Measurements from ENCODE around the gene MPZ.
"Not testable (repeated sequence)": the region's sequence is repeated elsewhere in the genome, so short reads cannot be mapped to it uniquely, and the experiment has no call there.

MPZ gene

DNA sequence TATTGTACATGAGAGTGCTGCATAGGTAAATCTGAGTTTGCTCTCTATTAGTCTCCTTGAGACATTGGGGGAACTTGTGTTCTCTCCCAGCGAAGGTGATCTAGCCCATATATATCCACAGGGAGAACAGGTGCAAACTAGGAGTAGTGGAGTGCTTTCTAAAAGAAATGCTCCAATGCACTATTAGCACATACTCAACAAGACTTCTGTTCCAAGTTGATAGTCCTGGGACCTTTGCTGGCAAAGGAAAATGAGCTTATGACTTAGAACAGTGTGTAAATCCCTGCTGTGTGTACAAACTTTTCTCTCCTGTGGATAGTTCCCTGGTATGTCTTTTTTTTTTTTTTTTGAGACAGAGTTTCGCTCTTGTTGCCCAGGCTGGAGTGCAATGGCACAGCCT is 32.4 kb upstream of the MPZ start:
- Histone ChIP-seq H3K27ac (no peak overlapping the region), H3K27me3 (no peaks in the 10 kb centered on the region), H3K9me3 (no peaks in the 10 kb centered on the region), H3K4me1 (no peaks in the 10 kb centered on the region), H3K36me3 (peaks cover 35 to 67% (median 41%) of the 10 kb centered on the region in 3 donors), H3K4me3 (no peak overlapping the region)
- no peak for DNase-seq
- TF ChIP-seq, protein P1, sequence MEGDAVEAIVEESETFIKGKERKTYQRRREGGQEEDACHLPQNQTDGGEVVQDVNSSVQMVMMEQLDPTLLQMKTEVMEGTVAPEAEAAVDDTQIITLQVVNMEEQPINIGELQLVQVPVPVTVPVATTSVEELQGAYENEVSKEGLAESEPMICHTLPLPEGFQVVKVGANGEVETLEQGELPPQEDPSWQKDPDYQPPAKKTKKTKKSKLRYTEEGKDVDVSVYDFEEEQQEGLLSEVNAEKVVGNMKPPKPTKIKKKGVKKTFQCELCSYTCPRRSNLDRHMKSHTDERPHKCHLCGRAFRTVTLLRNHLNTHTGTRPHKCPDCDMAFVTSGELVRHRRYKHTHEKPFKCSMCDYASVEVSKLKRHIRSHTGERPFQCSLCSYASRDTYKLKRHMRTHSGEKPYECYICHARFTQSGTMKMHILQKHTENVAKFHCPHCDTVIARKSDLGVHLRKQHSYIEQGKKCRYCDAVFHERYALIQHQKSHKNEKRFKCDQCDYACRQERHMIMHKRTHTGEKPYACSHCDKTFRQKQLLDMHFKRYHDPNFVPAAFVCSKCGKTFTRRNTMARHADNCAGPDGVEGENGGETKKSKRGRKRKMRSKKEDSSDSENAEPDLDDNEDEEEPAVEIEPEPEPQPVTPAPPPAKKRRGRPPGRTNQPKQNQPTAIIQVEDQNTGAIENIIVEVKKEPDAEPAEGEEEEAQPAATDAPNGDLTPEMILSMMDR (IDR thresholded peaks at IDR 0.05): no peak
- intact Hi-C loops (cut with DNase I; ENCODE audit: low total_unique reads): loop anchor here (5.0 kb wide), 1 partner anchor 580 kb away; no protein-coding TSS in a partner anchor

DNA sequence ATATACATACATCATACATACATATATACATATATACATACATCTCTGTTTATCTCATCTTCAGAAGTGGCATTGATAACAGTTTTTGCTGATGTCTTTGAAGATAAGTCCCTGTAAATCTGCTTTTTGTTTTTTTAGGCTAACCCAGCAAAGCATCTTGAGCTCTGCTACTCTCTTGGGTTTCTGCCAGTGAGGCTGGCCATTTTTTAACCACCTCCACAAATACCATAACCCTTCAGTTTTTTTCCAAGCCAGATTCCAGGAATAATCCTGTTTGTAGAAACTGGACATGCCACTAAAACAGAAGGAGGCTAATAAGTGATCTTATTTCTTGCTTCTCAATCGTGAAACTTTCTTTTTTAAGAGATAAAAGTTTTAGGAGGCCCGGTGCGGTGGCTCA is 26.0 kb upstream of the MPZ start:
- no peaks in the 10 kb centered on the region for H3K9me3 ChIP-seq
- no peak overlapping the region for H3K27ac ChIP-seq
- TF ChIP-seq, protein P1 (IDR thresholded peaks at IDR 0.05): no peak
- no peaks in the 10 kb centered on the region for H3K4me1 ChIP-seq
- intact Hi-C loops (cut with DNase I; ENCODE audit: low total_unique reads): no loop called here
- DNase-seq: no peak
- peaks cover 42 to 72% (median 49%) of the 10 kb centered on the region in 3 donors for H3K36me3 ChIP-seq
- no peaks in the 10 kb centered on the region for H3K27me3 ChIP-seq
- H3K4me3 ChIP-seq: no peak overlapping the region

DNA sequence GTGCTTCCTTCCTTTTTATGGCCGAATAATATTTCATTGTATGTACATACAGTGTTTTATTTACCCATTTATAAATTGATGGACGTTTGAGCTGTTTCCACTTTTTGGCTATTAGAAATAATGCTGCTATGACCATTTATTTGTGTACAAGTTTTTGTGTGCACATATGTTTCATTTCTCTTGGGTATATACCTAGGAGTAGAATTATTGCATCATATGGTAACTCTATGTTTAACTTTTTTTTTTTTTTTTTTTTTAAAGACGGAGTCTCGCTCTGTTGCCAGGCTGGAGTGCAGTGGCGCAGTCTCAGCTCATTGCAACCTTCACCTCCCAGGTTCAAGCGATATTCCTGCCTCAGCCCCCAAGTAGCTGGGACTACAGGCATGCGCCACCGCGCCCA is 23.4 kb upstream of the MPZ start:
- Histone ChIP-seq H3K4me1 (no peaks in the 10 kb centered on the region), H3K9me3 (no peaks in the 10 kb centered on the region), H3K27ac (no peak overlapping the region), H3K27me3 (no peaks in the 10 kb centered on the region), H3K36me3 (peaks cover 53 to 78% (median 65%) of the 10 kb centered on the region in 3 donors), H3K4me3 (no peak overlapping the region)
- TF ChIP-seq, protein P1 (IDR thresholded peaks at IDR 0.05): no peak
- intact Hi-C loops (cut with DNase I; ENCODE audit: low total_unique reads): no loop called here
- no peak for DNase-seq

DNA sequence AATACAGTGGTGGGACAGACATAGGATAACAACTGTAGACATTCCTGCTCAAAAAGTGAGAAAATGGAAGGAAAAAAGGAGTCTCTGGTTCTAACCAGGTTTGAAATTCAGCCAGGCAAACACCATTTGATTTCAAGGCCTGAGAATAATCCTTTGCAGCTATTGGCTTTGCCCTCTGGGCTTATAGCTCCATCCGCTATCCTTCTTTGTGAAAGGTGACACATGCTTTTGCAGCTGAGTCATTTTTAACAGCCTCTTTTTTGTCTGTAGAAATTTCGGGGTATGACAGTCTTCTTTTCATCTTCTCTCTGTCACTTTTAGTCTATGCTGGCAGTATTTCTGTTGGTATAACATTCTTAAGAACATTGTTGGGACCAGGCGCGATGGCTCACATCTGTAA is 20.6 kb upstream of the MPZ start:
- no peak overlapping the region for H3K4me3 ChIP-seq
- TF ChIP-seq, protein P1 (IDR thresholded peaks at IDR 0.05): no peak
- no peaks in the 10 kb centered on the region for H3K4me1 ChIP-seq
- intact Hi-C loops (cut with DNase I; ENCODE audit: low total_unique reads): no loop called here
- no peaks in the 10 kb centered on the region for H3K27me3 ChIP-seq
- H3K27ac ChIP-seq: no peak overlapping the region
- H3K9me3 ChIP-seq: no peaks in the 10 kb centered on the region
- no peak for DNase-seq
- H3K36me3 ChIP-seq: peaks cover 75 to 94% (median 81%) of the 10 kb centered on the region in 3 donors

DNA sequence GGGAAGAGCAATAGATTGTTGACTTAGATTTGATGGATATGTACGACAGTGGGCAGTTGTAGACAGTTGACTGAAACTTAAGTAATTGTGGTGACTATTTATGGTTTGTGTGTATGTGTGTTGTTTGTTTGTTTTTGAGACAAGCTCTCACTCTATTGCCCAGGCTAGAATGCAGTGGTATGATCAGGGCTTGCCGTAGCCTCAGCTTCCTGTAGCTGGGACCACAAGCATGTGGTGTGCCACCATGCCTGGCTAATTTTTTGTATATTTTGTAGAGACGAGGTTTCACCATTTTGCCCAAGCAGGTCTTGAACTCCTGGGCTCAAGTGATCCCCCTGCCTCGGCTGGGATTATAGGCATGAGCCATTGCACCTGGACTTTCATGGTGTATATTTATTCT is 14.3 kb upstream of the MPZ start:
- TF ChIP-seq, protein P1 (IDR thresholded peaks at IDR 0.05): no peak
- Histone ChIP-seq H3K27me3 (no peaks in the 10 kb centered on the region), H3K27ac (no peak overlapping the region), H3K4me1 (no peaks in the 10 kb centered on the region), H3K9me3 (no peaks in the 10 kb centered on the region), H3K36me3 (peaks cover 39 to 66% (median 57%) of the 10 kb centered on the region in 3 donors), H3K4me3 (no peak overlapping the region)
- intact Hi-C loops (cut with DNase I; ENCODE audit: low total_unique reads): no loop called here
- DNase-seq: no peak

DNA sequence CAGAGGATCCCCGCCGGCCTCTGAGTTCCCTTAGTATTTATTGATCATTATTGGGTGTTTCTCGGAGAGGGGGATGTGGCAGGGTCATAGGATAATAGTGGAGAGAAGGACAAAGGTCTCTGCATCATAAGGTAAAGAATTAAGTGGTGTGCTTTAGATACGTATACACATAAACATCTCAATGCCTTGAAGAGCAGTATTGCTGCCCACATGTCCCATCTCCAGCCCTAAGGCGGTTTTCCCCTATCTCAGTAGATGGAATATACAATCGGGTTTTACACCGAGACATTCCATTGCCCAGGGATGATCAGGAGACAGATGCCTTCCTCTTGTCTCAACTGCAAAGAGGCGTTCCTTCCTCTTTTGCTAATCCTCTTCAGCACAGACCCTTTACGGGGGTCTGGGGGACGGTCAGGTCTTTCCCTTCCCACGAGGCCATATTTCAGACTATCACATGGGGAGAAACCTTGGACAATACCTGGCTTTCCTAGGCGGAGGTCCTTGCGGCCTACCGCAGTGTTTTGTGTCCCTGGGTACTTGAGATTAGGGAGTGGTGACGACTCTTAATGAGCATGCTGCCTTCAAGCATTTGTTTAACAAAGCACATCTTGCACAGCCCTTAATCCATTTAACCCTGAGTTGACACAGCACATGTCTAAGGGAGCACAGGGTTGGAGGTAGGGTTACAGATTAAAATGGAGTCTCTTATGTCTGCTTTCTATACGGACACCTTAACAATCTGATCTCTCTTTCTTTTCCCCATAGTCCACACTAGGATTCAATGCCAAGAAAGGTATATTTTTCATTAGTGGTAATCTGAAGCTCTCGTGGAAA is 6.3 kb upstream of the MPZ start:
- DNase-seq; H3K27me3 ChIP-seq; H3K9me3 ChIP-seq; H3K4me3 ChIP-seq; H3K27ac ChIP-seq; intact Hi-C loops (cut with DNase I; ENCODE audit: low total_unique reads): not testable (repeated sequence)
- Histone ChIP-seq H3K4me1 (peaks cover 0 to 17% (median 12%) of the 10 kb centered on the region in 4 donors), H3K36me3 (peaks cover 0 to 18% (median 0%) of the 10 kb centered on the region in 3 donors)

Data from tibial artery (tissue), 4 donors.